ENCODE results near the gene FOXO1. TPM values are rescaled to one million over a fixed set of nuclear protein-coding genes. Genes with fewer than 3 reads are reported as not detected.

FOXO1 gene
- total RNA-seq, 5 donors from 2014 or later (not counting 1 experiment from before 2014, with no cell fraction given), result 73.0 to 89.1 (median 84.5) TPM

- POLR2A ChIA-PET, result interaction anchor here (0.5 to 0.6 kb wide), 2 partner anchors 28 to 1607 kb away, joined by 3 read pairs; no protein-coding TSS in a partner anchor
- no peaks in the 10 kb centered on the region for H3K9me3 ChIP-seq
- Mint-ChIP-seq H3K9me3 (no peaks in the 10 kb centered on the region), H3K4me3 (peak overlapping the region; percentile 2 to 22 (median 4)), H3K27me3 (no peaks in the 10 kb centered on the region), H3K36me3 (peaks cover 26% of the 10 kb centered on the region), H3K4me1 (peaks cover 92% of the 10 kb centered on the region in 3 donors), H3K27ac (peak overlapping the region; percentile 34 to 82)
- ATAC-seq (replicated peaks in 1 of 4), result no peak
- H3K27ac ChIP-seq (ENCODE audit: low read length), result no peak overlapping the region
- DNase-seq, result no peak
- H3K4me3 ChIP-seq (ENCODE audit: control insufficient read depth in 1 of 2, extremely low read depth in 1 of 2, low read length in 1 of 2), result no peak overlapping the region
- WGBS (ENCODE audit: insufficient coverage), result 76% methylated on average over 3 of the region's 3 CpGs
- peaks cover 0 to 4% of the 10 kb centered on the region in 2 donors for H3K36me3 ChIP-seq (ENCODE audit: control insufficient read depth in 2 of 2, extremely low read depth in 1 of 2, insufficient read depth in 1 of 2, low read length in 1 of 2)
- H3K4me1 ChIP-seq (ENCODE audit: control insufficient read depth in 1 of 2, extremely low read depth in 1 of 2, insufficient read depth in 2 of 2, low read length in 2 of 2), result peaks cover 25 to 44% of the 10 kb centered on the region in 2 experiments
- CTCF ChIA-PET, result no interaction called here
- no peaks in the 10 kb centered on the region for H3K27me3 ChIP-seq (replicated peaks in 1 of 2; ENCODE audit: control insufficient read depth in 2 of 2, extremely low read depth in 1 of 2, insufficient read depth in 2 of 2, low read length in 1 of 2)
These were observed 39.9 kb downstream of the FOXO1 start for GRCh38 chr13:40626561-40626960.

GRCh38 chr13:40624986-40625385 is 41.5 kb downstream of the FOXO1 start:
- H3K36me3 ChIP-seq (ENCODE audit: control insufficient read depth in 2 of 2, extremely low read depth in 1 of 2, insufficient read depth in 1 of 2, low read length in 1 of 2), result peaks cover 0 to 4% of the 10 kb centered on the region in 2 donors
- Mint-ChIP-seq H3K27me3 (no peaks in the 10 kb centered on the region), H3K27ac (peak overlapping the region; percentile 55 to 71), H3K9me3 (no peaks in the 10 kb centered on the region), H3K4me1 (peaks cover 88 to 89% (median 88%) of the 10 kb centered on the region in 3 donors), H3K4me3 (peak overlapping the region in 1 of 3 donors; percentile 29), H3K36me3 (peaks cover 23% of the 10 kb centered on the region)
- POLR2A ChIA-PET, result interaction anchor here in 1 of 2 donors (0.6 to 0.7 kb wide), 3 partner anchors 10 to 93 kb away, joined by 4 to 15 read pairs (median 5); no protein-coding TSS in a partner anchor
- H3K4me3 ChIP-seq (ENCODE audit: control insufficient read depth in 1 of 2, extremely low read depth in 1 of 2, low read length in 1 of 2), result no peak overlapping the region
- peaks cover 14 to 47% of the 10 kb centered on the region in 2 experiments for H3K4me1 ChIP-seq (ENCODE audit: control insufficient read depth in 1 of 2, extremely low read depth in 1 of 2, insufficient read depth in 2 of 2, low read length in 2 of 2)
- H3K27me3 ChIP-seq (replicated peaks in 1 of 2; ENCODE audit: control insufficient read depth in 2 of 2, extremely low read depth in 1 of 2, insufficient read depth in 2 of 2, low read length in 1 of 2), result no peaks in the 10 kb centered on the region
- no peak overlapping the region for H3K27ac ChIP-seq (ENCODE audit: low read length)
- H3K9me3 ChIP-seq, result no peaks in the 10 kb centered on the region
- ATAC-seq (replicated peaks in 1 of 4) (no peak), DNase-seq (no peak)
- CTCF ChIA-PET, result interaction anchor here in 1 of 2 donors (0.6 kb wide), 1 partner anchor 557 kb away, joined by 3 read pairs; no protein-coding TSS in a partner anchor
- no CpG with 5 or more reads among the region's 1 CpG for WGBS (ENCODE audit: insufficient coverage)

- ATAC-seq (replicated peaks in 1 of 4), result peak; percentile 39 to 59 (median 48)
- H3K4me1 Mint-ChIP-seq, result peaks cover 88 to 89% (median 88%) of the 10 kb centered on the region in 3 donors
- Histone ChIP-seq H3K36me3 (ENCODE audit: control insufficient read depth in 2 of 2, extremely low read depth in 1 of 2, insufficient read depth in 1 of 2, low read length in 1 of 2) (peaks cover 0 to 4% of the 10 kb centered on the region in 2 donors), H3K27ac (ENCODE audit: low read length) (no peak overlapping the region), H3K4me1 (ENCODE audit: control insufficient read depth in 1 of 2, extremely low read depth in 1 of 2, insufficient read depth in 2 of 2, low read length in 2 of 2) (peaks cover 14 to 47% of the 10 kb centered on the region in 2 experiments), H3K9me3 (no peaks in the 10 kb centered on the region), H3K27me3 (replicated peaks in 1 of 2; ENCODE audit: control insufficient read depth in 2 of 2, extremely low read depth in 1 of 2, insufficient read depth in 2 of 2, low read length in 1 of 2) (no peaks in the 10 kb centered on the region), H3K4me3 (ENCODE audit: control insufficient read depth in 1 of 2, extremely low read depth in 1 of 2, low read length in 1 of 2) (no peak overlapping the region)
- whole genome bisulfite sequencing (ENCODE audit: insufficient coverage), result no CpG with 5 or more reads among the region's 1 CpG
- ChIA-PET CTCF (interaction anchor here in 1 of 2 donors (0.6 kb wide), 1 partner anchor 556 kb away, joined by 3 read pairs; no protein-coding TSS in a partner anchor), POLR2A (interaction anchor here (0.6 to 0.7 kb wide), 4 partner anchors 11 to 44 kb away, joined by 3 to 4 read pairs (median 4); no protein-coding TSS in a partner anchor)
- H3K27me3 Mint-ChIP-seq, result no peaks in the 10 kb centered on the region
- H3K36me3 Mint-ChIP-seq, result peaks cover 24% of the 10 kb centered on the region
- H3K4me3 Mint-ChIP-seq, result peak overlapping the region in 2 of 3 donors; percentile 2 to 29
- peak in 4 of 35 experiments; percentile 10 to 33 (median 26) for DNase-seq
- H3K27ac Mint-ChIP-seq, result peak overlapping the region; percentile 54 to 71
- H3K9me3 Mint-ChIP-seq, result no peaks in the 10 kb centered on the region
These were observed 42.1 kb downstream of the FOXO1 start for GRCh38 chr13:40624383-40624782.

GRCh38 chr13:40622761-40623160 is 43.7 kb downstream of the FOXO1 start:
- WGBS (ENCODE audit: insufficient coverage), result no CpG with 5 or more reads among the region's 1 CpG
- no peaks in the 10 kb centered on the region for H3K9me3 ChIP-seq
- Mint-ChIP-seq H3K27me3 (no peaks in the 10 kb centered on the region), H3K27ac (peak overlapping the region; percentile 68 to 69), H3K4me1 (peaks cover 89 to 90% (median 89%) of the 10 kb centered on the region in 3 donors), H3K4me3 (peak overlapping the region; percentile 18 to 41 (median 25)), H3K36me3 (peaks cover 22% of the 10 kb centered on the region), H3K9me3 (no peaks in the 10 kb centered on the region)
- ATAC-seq (replicated peaks in 1 of 4) (no peak), DNase-seq (no peak)
- H3K27ac ChIP-seq (ENCODE audit: low read length), result no peak overlapping the region
- no peak overlapping the region for H3K4me3 ChIP-seq (ENCODE audit: control insufficient read depth in 1 of 2, extremely low read depth in 1 of 2, low read length in 1 of 2)
- H3K36me3 ChIP-seq (ENCODE audit: control insufficient read depth in 2 of 2, extremely low read depth in 1 of 2, insufficient read depth in 1 of 2, low read length in 1 of 2), result no peaks in the 10 kb centered on the region
- POLR2A ChIA-PET, result interaction anchor here in 1 of 2 donors (0.6 kb wide), 1 partner anchor 43 kb away, joined by 3 read pairs; no protein-coding TSS in a partner anchor
- CTCF ChIA-PET, result interaction anchor here (0.6 to 1.2 kb wide), 2 partner anchors 8 to 10 kb away, joined by 3 read pairs; no protein-coding TSS in a partner anchor
- no peaks in the 10 kb centered on the region for H3K27me3 ChIP-seq (replicated peaks in 1 of 2; ENCODE audit: control insufficient read depth in 2 of 2, extremely low read depth in 1 of 2, insufficient read depth in 2 of 2, low read length in 1 of 2)
- peaks cover 16 to 55% of the 10 kb centered on the region in 2 experiments for H3K4me1 ChIP-seq (ENCODE audit: control insufficient read depth in 1 of 2, extremely low read depth in 1 of 2, insufficient read depth in 2 of 2, low read length in 2 of 2)

- Mint-ChIP-seq H3K9me3 (no peaks in the 10 kb centered on the region), H3K27me3 (no peaks in the 10 kb centered on the region), H3K4me3 (peak overlapping the region; percentile 18 to 41 (median 25)), H3K36me3 (peaks cover 21% of the 10 kb centered on the region), H3K27ac (peak overlapping the region; percentile 68 to 69), H3K4me1 (peaks cover 89 to 90% (median 89%) of the 10 kb centered on the region in 3 donors)
- POLR2A ChIA-PET, result interaction anchor here in 1 of 2 donors (0.6 kb wide), 2 partner anchors 10 to 43 kb away, joined by 3 to 4 read pairs; no protein-coding TSS in a partner anchor
- CTCF ChIA-PET, result interaction anchor here (0.6 to 1.2 kb wide), 3 partner anchors 8 to 27 kb away, joined by 3 read pairs; no protein-coding TSS in a partner anchor
- Histone ChIP-seq H3K27ac (ENCODE audit: low read length) (no peak overlapping the region), H3K4me3 (ENCODE audit: control insufficient read depth in 1 of 2, extremely low read depth in 1 of 2, low read length in 1 of 2) (no peak overlapping the region), H3K27me3 (replicated peaks in 1 of 2; ENCODE audit: control insufficient read depth in 2 of 2, extremely low read depth in 1 of 2, insufficient read depth in 2 of 2, low read length in 1 of 2) (no peaks in the 10 kb centered on the region), H3K36me3 (ENCODE audit: control insufficient read depth in 2 of 2, extremely low read depth in 1 of 2, insufficient read depth in 1 of 2, low read length in 1 of 2) (no peaks in the 10 kb centered on the region), H3K4me1 (ENCODE audit: control insufficient read depth in 1 of 2, extremely low read depth in 1 of 2, insufficient read depth in 2 of 2, low read length in 2 of 2) (peaks cover 21 to 57% of the 10 kb centered on the region in 2 experiments), H3K9me3 (no peaks in the 10 kb centered on the region)
- no CpG with 5 or more reads among the region's 1 CpG for WGBS (ENCODE audit: insufficient coverage)
- DNase-seq (no peak), ATAC-seq (replicated peaks in 1 of 4) (no peak)
These were observed 44.2 kb downstream of the FOXO1 start for GRCh38 chr13:40622246-40622645.

- DNase-seq (no peak), ATAC-seq (replicated peaks in 1 of 4) (no peak)
- Histone ChIP-seq H3K27me3 (replicated peaks in 1 of 2; ENCODE audit: control insufficient read depth in 2 of 2, extremely low read depth in 1 of 2, insufficient read depth in 2 of 2, low read length in 1 of 2) (no peaks in the 10 kb centered on the region), H3K27ac (ENCODE audit: low read length) (peak overlapping the region; percentile 32), H3K36me3 (ENCODE audit: control insufficient read depth in 2 of 2, extremely low read depth in 1 of 2, insufficient read depth in 1 of 2, low read length in 1 of 2) (no peaks in the 10 kb centered on the region), H3K9me3 (no peaks in the 10 kb centered on the region), H3K4me3 (ENCODE audit: control insufficient read depth in 1 of 2, extremely low read depth in 1 of 2, low read length in 1 of 2) (no peak overlapping the region), H3K4me1 (ENCODE audit: control insufficient read depth in 1 of 2, extremely low read depth in 1 of 2, insufficient read depth in 2 of 2, low read length in 2 of 2) (peaks cover 28 to 79% of the 10 kb centered on the region in 2 experiments)
- peak overlapping the region; percentile 37 to 78 (median 51) for H3K4me3 Mint-ChIP-seq
- no peaks in the 10 kb centered on the region for H3K9me3 Mint-ChIP-seq
- peaks cover 13% of the 10 kb centered on the region for H3K36me3 Mint-ChIP-seq
- H3K27me3 Mint-ChIP-seq, result no peaks in the 10 kb centered on the region
- H3K4me1 Mint-ChIP-seq, result peaks cover 90 to 93% (median 92%) of the 10 kb centered on the region in 3 donors
- WGBS (ENCODE audit: insufficient coverage), result no CpG with 5 or more reads among the region's 3 CpGs
- ChIA-PET CTCF (no interaction called here), POLR2A (interaction anchor here (0.5 to 0.6 kb wide), 3 partner anchors 167 to 358 kb away, joined by 3 to 5 read pairs (median 3); no protein-coding TSS in a partner anchor)
- peak overlapping the region; percentile 82 to 83 for H3K27ac Mint-ChIP-seq
These were observed 47.0 kb downstream of the FOXO1 start for GRCh38 chr13:40619479-40619814.

Measured in T-cell (primary cell).